ENCODE data around the gene GPR6. TPM values are rescaled to one million over a fixed set of nuclear protein-coding genes. Genes with fewer than 3 reads are reported as not detected.

GPR6 gene
- total and polyA plus RNA-seq, 4 experiments from 2014 or later: not detected

- POLR2A ChIA-PET (ENCODE audit: partially characterized antibody): no interaction called here
- Histone ChIP-seq H3K36me3 (ENCODE audit: insufficient read depth, low read length) (no peaks in the 10 kb centered on the region), H3K27me3 (ENCODE audit: insufficient read depth, low read length) (no peaks in the 10 kb centered on the region), H3K27ac (ENCODE audit: low read depth, low read length) (no peak overlapping the region), H3K9me3 (ENCODE audit: control insufficient read depth in 1 of 2, low read length in 2 of 2) (no peaks in the 10 kb centered on the region), H3K4me3 (ENCODE audit: low read length in 2 of 2) (no peak overlapping the region), H3K4me1 (ENCODE audit: insufficient read depth, low read length) (no peaks in the 10 kb centered on the region)
- intact Hi-C loops (cut with micrococcal nuclease): no loop called here
- Mint-ChIP-seq H3K36me3 (no peaks in the 10 kb centered on the region), H3K27ac (no peak overlapping the region), H3K9me3 (no peaks in the 10 kb centered on the region), H3K27me3 (peaks cover 1 to 2% of the 10 kb centered on the region in 2 donors), H3K4me3 (no peak overlapping the region), H3K4me1 (no peaks in the 10 kb centered on the region)
- CTCF ChIA-PET (ENCODE audit: partially characterized antibody): interaction anchor here (1.4 to 3.6 kb wide), 2 partner anchors 8 to 11 kb away, joined by 6 to 38 read pairs; no protein-coding TSS in a partner anchor
- no peak for DNase-seq
Observed at GRCh38 chr6:110029144-110029543, 51.0 kb downstream of the GPR6 start.

Other genes with a start within 250 kb of the GPR6 start
- under 1 TPM; 0.39 to 0.70 TPM for gene WASF1, start 201.4 kb downstream of the GPR6 start, total RNA-seq
- under 1 TPM; 0.09 to 0.13 TPM for gene WASF1, start 201.4 kb downstream of the GPR6 start, polyA plus RNA-seq
- gene CDC40, start 202.1 kb downstream of the GPR6 start, total RNA-seq: 10 to 100 TPM; 34.4 to 38.0 TPM
- 10 to 100 TPM; 20.4 to 37.4 TPM for gene CDC40, start 202.1 kb downstream of the GPR6 start, polyA plus RNA-seq

All from CD4-positive, alpha-beta memory T cell (primary cell).